K562 (cell line): Measurements from ENCODE around the gene SARS1. TPM values are rescaled to one million over a fixed set of nuclear protein-coding genes. Genes with fewer than 3 reads are reported as not detected.
A peak's percentile ranks its signal among the peaks of the same experiment; 100 is the strongest.

Experiments used
- ADNP ChIP-seq: fragments of 200-800 bp; sonication (Bioruptor generic); IDR thresholded peaks from 2 replicates; pipeline ENCODE4 v1.6.1; 2016; ENCODE audit warnings: missing genetic modification characterization, missing compliant biosample characterization
- CCNT2 ChIP-seq: IDR thresholded peaks from 2 replicates; pipeline ENCODE4 v1.6.1; 2011; ENCODE audit warnings: borderline replicate concordance, low read depth, mild to moderate bottlenecking, moderate library complexity, mixed read lengths, low read length; ENCODE audit not compliant: insufficient read length; ENCODE audit errors: extremely low read depth
- DPF2 ChIP-seq: fragments of 450-650 bp; IDR thresholded peaks from 2 replicates; pipeline ENCODE4 v1.6.1; 2016
- GTF2E2 ChIP-seq: fragments of 200-800 bp; sonication (Bioruptor generic); IDR thresholded peaks from 2 replicates; pipeline ENCODE4 v1.6.1; 2016; ENCODE audit warnings: missing genetic modification characterization, missing compliant biosample characterization
- HIVEP1 ChIP-seq: fragments of 250-450 bp; sonication (Bioruptor Pico); IDR thresholded peaks from 2 replicates; pipeline ENCODE4 v1.4.0; 2020; ENCODE audit warnings: mild to moderate bottlenecking
- HMG20B ChIP-seq: fragments of 250-450 bp; sonication (Bioruptor Pico); IDR thresholded peaks from 2 replicates; pipeline ENCODE4 v1.5.0; 2021; ENCODE audit warnings: mild to moderate bottlenecking
- KAT7 ChIP-seq: sonication (generic); formaldehyde crosslinking; IDR thresholded peaks from 2 replicates; pipeline ENCODE4 v1.8.0; 2022; ENCODE audit warnings: missing genetic modification reagents, mild to moderate bottlenecking, borderline replicate concordance
- MAFF ChIP-seq: IDR thresholded peaks from 2 replicates; pipeline ENCODE4 v1.6.1; 2012; ENCODE audit warnings: low read length, improper control_type of control experiment
- POLR2G ChIP-seq: fragments of 200-400 bp; formaldehyde crosslinking; IDR thresholded peaks from 2 replicates; pipeline ENCODE4 v1.6.1; 2017; ENCODE audit warnings: low read depth, mild to moderate bottlenecking, antibody characterized with exemption, low read length, moderate library complexity
- TCF7 ChIP-seq: sonication (generic); IDR thresholded peaks from 2 replicates; pipeline ENCODE4 v1.6.1; 2016; ENCODE audit warnings: antibody characterized with exemption, borderline replicate concordance
- USF1 ChIP-seq: sonication (generic); formaldehyde crosslinking; IDR thresholded peaks from 2 replicates; pipeline ENCODE4 v1.9.0; 2022; ENCODE audit warnings: mild to moderate bottlenecking, missing genetic modification reagents
- ZBTB49 ChIP-seq: sonication (generic); formaldehyde crosslinking; IDR thresholded peaks from 2 replicates; pipeline ENCODE4 v1.8.0; 2022; ENCODE audit warnings: missing genetic modification reagents, mild to moderate bottlenecking, borderline replicate concordance
- ZNF197 ChIP-seq: fragments of 200-800 bp; sonication (Bioruptor generic); IDR thresholded peaks from 2 replicates; pipeline ENCODE4 v1.6.1; 2016; ENCODE audit warnings: low read depth, missing genetic modification characterization, missing compliant biosample characterization
- ZNF668 ChIP-seq: fragments of 250-450 bp; sonication (Bioruptor Pico); IDR thresholded peaks from 2 replicates; pipeline ENCODE4 v1.8.0; 2022; ENCODE audit warnings: mild to moderate bottlenecking, inconsistent platforms
- ZNF766 ChIP-seq: fragments of 200-800 bp; sonication (Bioruptor generic); conservative IDR thresholded peaks from 2 replicates; pipeline ENCODE4 v1.6.1; 2016; ENCODE audit warnings: missing genetic modification characterization, missing compliant biosample characterization
- ZSCAN29 ChIP-seq: fragments of 450-650 bp; IDR thresholded peaks from 2 replicates; pipeline ENCODE4 v1.6.1; 2017
- polyA plus RNA-seq, 8 experiments: library from polyadenylated mRNA; depleted of rRNA in 4 of 8; stranded (reverse) in 5 of 8; unstranded in 3 of 8; fragments of >200 nt; fragmentation: Nextera tagmentation in 2 of 8; fragmentation: Illumina TruSeq in 1 of 8; extraction: Ambion mirVana in 2 of 8; extraction: Trizol in 1 of 8; gene quantifications; 2 replicates each; pipeline versions ENCODE4 v1.2.1 to v1.2.3, GENCODE V29; 2011 to 2014; ENCODE audit warnings: inconsistent platforms in 1 of 8, missing spikeins in 1 of 8
- total RNA-seq, 7 experiments: library from RNA; depleted of rRNA in 6 of 7; stranded (reverse); fragments of >200 nt in 6 of 7; fragmentation: Illumina TruSeq in 2 of 7; extraction: Trizol in 2 of 7; gene quantifications; 2 replicates each; pipeline versions ENCODE4 v1.2.1 to v1.2.3, GENCODE V29; 2011 to 2021; ENCODE audit warnings: low replicate concordance in 1 of 7
- TF ChIP-seq, protein P1 (sequence below): fragments of 200-800 bp; sonication (Bioruptor generic); IDR thresholded peaks from 2 replicates; pipeline ENCODE4 v1.6.1; 2017; ENCODE audit warnings: missing genetic modification characterization, missing compliant biosample characterization
- TF ChIP-seq, protein P2 (sequence below): fragments of 450-650 bp; IDR thresholded peaks from 2 replicates; pipeline ENCODE4 v1.6.1; 2017; ENCODE audit warnings: antibody characterized with exemption, mild to moderate bottlenecking

SARS1 gene
- total and polyA plus RNA-seq, 9 of the 15 experiments (the other 6 are each of a cell fraction or from before 2014, with no cell fraction given): 221 to 623 (median 254) TPM

DNA sequence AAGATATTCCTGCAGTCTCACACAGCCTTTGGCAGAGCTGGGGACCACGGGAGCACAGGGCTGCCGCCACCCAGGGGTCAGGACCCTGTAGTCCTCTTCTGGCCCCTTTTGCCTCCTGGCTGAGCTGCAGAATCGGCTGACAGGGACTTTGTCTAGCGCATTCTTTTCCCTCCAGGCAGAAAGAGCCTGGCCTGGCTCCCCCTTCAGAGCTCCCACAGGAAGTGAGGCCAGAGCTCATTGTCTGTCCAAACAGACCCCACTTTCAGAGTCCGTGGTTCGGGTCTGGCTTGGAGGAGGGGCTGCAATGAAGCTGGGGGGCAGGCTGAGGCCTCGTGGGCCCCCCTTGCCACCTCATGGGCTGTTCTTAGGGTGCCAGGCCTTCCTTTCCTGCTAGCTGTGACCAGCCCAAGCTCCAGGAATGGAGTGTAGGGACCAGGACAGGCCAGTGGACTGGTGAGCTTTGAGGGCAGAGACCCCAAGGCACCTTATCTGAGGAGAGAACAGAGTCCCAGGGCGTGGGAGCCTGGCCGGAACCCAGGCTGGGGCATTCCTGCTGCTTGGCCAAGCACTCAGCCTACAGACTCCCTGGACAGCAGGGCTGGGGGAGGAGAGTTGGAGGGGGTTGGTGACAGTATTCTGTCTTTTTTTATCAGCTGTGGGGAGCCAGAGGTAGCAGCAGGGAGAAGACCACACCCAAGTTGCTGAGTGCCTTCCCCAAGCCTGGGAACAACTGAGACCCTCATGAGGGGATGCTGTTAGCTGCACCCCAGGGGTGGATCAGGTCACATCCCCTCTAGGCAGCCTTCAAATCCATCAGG, 40.3 kb downstream of the SARS1 start (continued):
- TF ChIP-seq ZBTB49 (CRISPR knock-in tag) (no peak), DPF2 (peak; percentile 69; the same call in 1 of the 2 replicates), HIVEP1 (CRISPR knock-in tag) (no peak), HMG20B (CRISPR knock-in tag) (no peak), TCF7 (no peak), ZNF197 (CRISPR knock-in tag) (no peak), USF1 (CRISPR knock-in tag) (no peak), CCNT2 (no peak), POLR2G (peak; percentile 16; the same call in 1 of the 2 replicates), ADNP (no peak), ZSCAN29 (no peak), ZNF668 (no peak), KAT7 (CRISPR knock-in tag) (peak; percentile 80; the same call in 1 of the 2 replicates), MAFF (no peak), ZNF766 (peak; percentile 26; the same call in 1 of the 2 replicates), GTF2E2 (tag) (no peak)
- TF ChIP-seq, protein P1, sequence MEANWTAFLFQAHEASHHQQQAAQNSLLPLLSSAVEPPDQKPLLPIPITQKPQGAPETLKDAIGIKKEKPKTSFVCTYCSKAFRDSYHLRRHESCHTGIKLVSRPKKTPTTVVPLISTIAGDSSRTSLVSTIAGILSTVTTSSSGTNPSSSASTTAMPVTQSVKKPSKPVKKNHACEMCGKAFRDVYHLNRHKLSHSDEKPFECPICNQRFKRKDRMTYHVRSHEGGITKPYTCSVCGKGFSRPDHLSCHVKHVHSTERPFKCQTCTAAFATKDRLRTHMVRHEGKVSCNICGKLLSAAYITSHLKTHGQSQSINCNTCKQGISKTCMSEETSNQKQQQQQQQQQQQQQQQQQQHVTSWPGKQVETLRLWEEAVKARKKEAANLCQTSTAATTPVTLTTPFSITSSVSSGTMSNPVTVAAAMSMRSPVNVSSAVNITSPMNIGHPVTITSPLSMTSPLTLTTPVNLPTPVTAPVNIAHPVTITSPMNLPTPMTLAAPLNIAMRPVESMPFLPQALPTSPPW (CRISPR knock-in tag): peak; percentile 44
- TF ChIP-seq, protein P2, sequence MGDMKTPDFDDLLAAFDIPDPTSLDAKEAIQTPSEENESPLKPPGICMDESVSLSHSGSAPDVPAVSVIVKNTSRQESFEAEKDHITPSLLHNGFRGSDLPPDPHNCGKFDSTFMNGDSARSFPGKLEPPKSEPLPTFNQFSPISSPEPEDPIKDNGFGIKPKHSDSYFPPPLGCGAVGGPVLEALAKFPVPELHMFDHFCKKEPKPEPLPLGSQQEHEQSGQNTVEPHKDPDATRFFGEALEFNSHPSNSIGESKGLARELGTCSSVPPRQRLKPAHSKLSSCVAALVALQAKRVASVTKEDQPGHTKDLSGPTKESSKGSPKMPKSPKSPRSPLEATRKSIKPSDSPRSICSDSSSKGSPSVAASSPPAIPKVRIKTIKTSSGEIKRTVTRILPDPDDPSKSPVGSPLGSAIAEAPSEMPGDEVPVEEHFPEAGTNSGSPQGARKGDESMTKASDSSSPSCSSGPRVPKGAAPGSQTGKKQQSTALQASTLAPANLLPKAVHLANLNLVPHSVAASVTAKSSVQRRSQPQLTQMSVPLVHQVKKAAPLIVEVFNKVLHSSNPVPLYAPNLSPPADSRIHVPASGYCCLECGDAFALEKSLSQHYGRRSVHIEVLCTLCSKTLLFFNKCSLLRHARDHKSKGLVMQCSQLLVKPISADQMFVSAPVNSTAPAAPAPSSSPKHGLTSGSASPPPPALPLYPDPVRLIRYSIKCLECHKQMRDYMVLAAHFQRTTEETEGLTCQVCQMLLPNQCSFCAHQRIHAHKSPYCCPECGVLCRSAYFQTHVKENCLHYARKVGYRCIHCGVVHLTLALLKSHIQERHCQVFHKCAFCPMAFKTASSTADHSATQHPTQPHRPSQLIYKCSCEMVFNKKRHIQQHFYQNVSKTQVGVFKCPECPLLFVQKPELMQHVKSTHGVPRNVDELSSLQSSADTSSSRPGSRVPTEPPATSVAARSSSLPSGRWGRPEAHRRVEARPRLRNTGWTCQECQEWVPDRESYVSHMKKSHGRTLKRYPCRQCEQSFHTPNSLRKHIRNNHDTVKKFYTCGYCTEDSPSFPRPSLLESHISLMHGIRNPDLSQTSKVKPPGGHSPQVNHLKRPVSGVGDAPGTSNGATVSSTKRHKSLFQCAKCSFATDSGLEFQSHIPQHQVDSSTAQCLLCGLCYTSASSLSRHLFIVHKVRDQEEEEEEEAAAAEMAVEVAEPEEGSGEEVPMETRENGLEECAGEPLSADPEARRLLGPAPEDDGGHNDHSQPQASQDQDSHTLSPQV: peak; percentile 46
